IMR-90 (cell line): Measurements from ENCODE around the gene BMPER. TPM values are rescaled to one million over a fixed set of nuclear protein-coding genes. Genes with fewer than 3 reads are reported as not detected.

Source experiments
- ATAC-seq: fragments of 200-7000 bp; cut with Tn5 transposase; 2 replicates; pipeline ENCODE4 v1.9.1; 2020; ENCODE audit warnings: low read depth, mild to moderate bottlenecking, moderate library complexity
- BruUV-seq: library from RNA; stranded (reverse); fragments of 400-500 nt; replicated peaks from 2 replicates; lab custom pipeline; 2021; lab: Mats Ljungman, UMichigan
- CTCF ChIA-PET: fragments of 300-600 bp; formaldehyde crosslinking; extraction: SDS; loops from one replicate; lab custom pipeline; 2021; ENCODE audit warnings: antibody characterized with exemption; lab: Yijun Ruan, JAX
- POLR2A ChIA-PET: fragments of 300-600 bp; sonication (Branson Sonifier 250); formaldehyde crosslinking; loops from one replicate; lab custom pipeline; 2022; ENCODE audit warnings: antibody characterized with exemption; ENCODE audit not compliant: unreplicated experiment; lab: Charles Lee
- DNase-seq: peaks from one replicate; pipeline ENCODE4 v3.0.0; 2013
- H2AFZ ChIP-seq: replicated peaks from 2 replicates; pipeline ENCODE3; 2013; ENCODE audit warnings: low read length, mild to moderate bottlenecking; ENCODE audit not compliant: poor library complexity
- H2AK5ac ChIP-seq: 2 replicates; pipeline ENCODE4 v1.6.1; 2013; ENCODE audit warnings: low read depth, low read length, inconsistent platforms
- H2AK9ac ChIP-seq: replicated peaks from 2 replicates; pipeline ENCODE3; 2013; ENCODE audit warnings: mild to moderate bottlenecking, low read depth, low read length, moderate library complexity; ENCODE audit not compliant: poor library complexity
- H2BK120ac ChIP-seq: 2 replicates; pipeline ENCODE4 v1.6.1; 2013; ENCODE audit warnings: low read depth, low read length, inconsistent platforms
- H2BK15ac ChIP-seq: 3 replicates; pipeline ENCODE4 v1.6.1; 2013; ENCODE audit warnings: low read depth, low read length, inconsistent platforms
- H2BK20ac ChIP-seq: 2 replicates; pipeline ENCODE4 v1.6.1; 2013; ENCODE audit warnings: low read depth, mild to moderate bottlenecking, inconsistent platforms, low read length, moderate library complexity
- H2BK5ac ChIP-seq: 2 replicates; pipeline ENCODE4 v1.6.1; 2013; ENCODE audit warnings: mild to moderate bottlenecking, low read depth, low read length, inconsistent platforms; ENCODE audit not compliant: poor library complexity, severe bottlenecking
- H3K14ac ChIP-seq: replicated peaks from 2 replicates; pipeline ENCODE4 v1.6.1; 2013; ENCODE audit warnings: low read depth, low read length, inconsistent platforms
- H3K18ac ChIP-seq: 2 replicates; pipeline ENCODE4 v1.6.1; 2013; ENCODE audit warnings: low read depth, low read length, control low read depth
- H3K23ac ChIP-seq: 2 replicates; pipeline ENCODE4 v1.6.1; 2013; ENCODE audit warnings: low read depth, low read length, inconsistent platforms
- H3K27ac ChIP-seq: 2 replicates; pipeline ENCODE4 v1.5.1; 2013; ENCODE audit warnings: mild to moderate bottlenecking, control low read depth, low read length; ENCODE audit not compliant: insufficient read depth
- H3K27me3 ChIP-seq: 2 replicates; pipeline ENCODE4 v1.6.1; 2013; ENCODE audit warnings: low read length; ENCODE audit not compliant: control insufficient read depth, insufficient read depth
- H3K36me3 ChIP-seq: 2 replicates; pipeline ENCODE4 v1.6.1; 2013; ENCODE audit warnings: low read length, mixed read lengths; ENCODE audit not compliant: control insufficient read depth, insufficient read depth
- H3K4ac ChIP-seq: 2 replicates; pipeline ENCODE4 v1.6.1; 2013; ENCODE audit warnings: low read depth, low read length, inconsistent platforms
- H3K4me1 ChIP-seq: 2 replicates; pipeline ENCODE4 v1.6.1; 2013; ENCODE audit warnings: low read length, mixed read lengths; ENCODE audit not compliant: control insufficient read depth, insufficient read depth
- H3K4me2 ChIP-seq: 2 replicates; pipeline ENCODE4 v1.6.1; 2013; ENCODE audit warnings: low read depth, mild to moderate bottlenecking, control low read depth, low read length, moderate library complexity
- H3K4me3 ChIP-seq: 2 replicates; pipeline ENCODE4 v1.5.1; 2013; ENCODE audit warnings: low read depth, mild to moderate bottlenecking, control low read depth, low read length, moderate library complexity; ENCODE audit not compliant: insufficient read depth
- H3K56ac ChIP-seq: 2 replicates; pipeline ENCODE4 v1.6.1; 2013; ENCODE audit warnings: low read length, inconsistent platforms; ENCODE audit not compliant: insufficient read depth; ENCODE audit errors: extremely low read depth
- H3K79me1 ChIP-seq, 2 experiments: 2 replicates each; pipeline ENCODE4 v1.6.1; 2013; ENCODE audit warnings: low read length in 2 of 2, inconsistent platforms in 1 of 2, low read depth in 1 of 2
- H3K9ac ChIP-seq: 2 replicates; pipeline ENCODE4 v1.6.1; 2013; ENCODE audit warnings: low read depth, low read length, control low read depth
- H3K9me1 ChIP-seq: 2 replicates; pipeline ENCODE4 v1.6.1; 2013; ENCODE audit warnings: low read length, inconsistent platforms; ENCODE audit not compliant: insufficient read depth
- H3K9me3 ChIP-seq: 2 replicates; pipeline ENCODE4 v1.6.1; 2013; ENCODE audit warnings: low read length; ENCODE audit not compliant: control insufficient read depth, insufficient read depth
- H4K20me1 ChIP-seq: 2 replicates; pipeline ENCODE4 v1.6.1; 2013; ENCODE audit warnings: low read length, inconsistent platforms; ENCODE audit not compliant: insufficient read depth
- H4K5ac ChIP-seq: 2 replicates; pipeline ENCODE4 v1.6.1; 2013; ENCODE audit warnings: mild to moderate bottlenecking, low read depth, low read length, control low read depth
- H4K8ac ChIP-seq, 2 experiments: 2 replicates each; pipeline ENCODE4 v1.6.1; 2013; ENCODE audit warnings: low read depth in 2 of 2, low read length in 2 of 2, control low read depth in 1 of 2, inconsistent platforms in 1 of 2
- H4K91ac ChIP-seq: 2 replicates; pipeline ENCODE4 v1.6.1; 2013; ENCODE audit warnings: low read depth, low read length, inconsistent platforms; ENCODE audit not compliant: insufficient read depth
- BHLHE40 ChIP-seq: fragments of 150-350 bp; IDR thresholded peaks from 2 replicates; pipeline ENCODE4 v1.6.1; 2016; ENCODE audit warnings: mild to moderate bottlenecking, low read depth, low read length
- CEBPB ChIP-seq: IDR thresholded peaks from 2 replicates; pipeline ENCODE4 v1.6.1; 2012; ENCODE audit warnings: low read depth, low read length, improper control_type of control experiment
- CHD1 ChIP-seq: IDR thresholded peaks from 2 replicates; pipeline ENCODE4 v1.6.1; 2012; ENCODE audit warnings: low read depth, low read length, improper control_type of control experiment
- FOS ChIP-seq: fragments of 150-350 bp; IDR thresholded peaks from 2 replicates; pipeline ENCODE4 v1.6.1; 2016; ENCODE audit warnings: low read depth, low read length
- MAFK ChIP-seq: IDR thresholded peaks from 2 replicates; pipeline ENCODE4 v1.6.1; 2012; ENCODE audit warnings: low read depth, low read length, improper control_type of control experiment
- MAZ ChIP-seq: IDR thresholded peaks from 2 replicates; pipeline ENCODE4 v1.6.1; 2012; ENCODE audit warnings: low read depth, mild to moderate bottlenecking, low read length, improper control_type of control experiment, moderate library complexity, borderline replicate concordance
- MXI1 ChIP-seq: IDR thresholded peaks from 2 replicates; pipeline ENCODE4 v1.6.1; 2012; ENCODE audit warnings: low read depth, mild to moderate bottlenecking, low read length, moderate library complexity, borderline replicate concordance
- NFE2L2 ChIP-seq: fragments of 150-350 bp; IDR thresholded peaks from 2 replicates; pipeline ENCODE4 v1.6.1; 2016; ENCODE audit warnings: low read depth, mild to moderate bottlenecking, low read length
- POLR2A ChIP-seq: IDR thresholded peaks from 2 replicates; pipeline ENCODE4 v1.6.1; 2012; ENCODE audit warnings: mild to moderate bottlenecking, low read depth, low read length
- RAD21 ChIP-seq: IDR thresholded peaks from 2 replicates; pipeline ENCODE4 v1.6.1; 2012; ENCODE audit warnings: low read length, improper control_type of control experiment
- RCOR1 ChIP-seq: IDR thresholded peaks from 2 replicates; pipeline ENCODE4 v1.6.1; 2012; ENCODE audit warnings: mild to moderate bottlenecking, low read length, improper control_type of control experiment; ENCODE audit not compliant: insufficient replicate concordance
- RFX5 ChIP-seq: IDR thresholded peaks from 2 replicates; pipeline ENCODE4 v1.8.0; 2012; ENCODE audit warnings: low read depth, mild to moderate bottlenecking, low read length, moderate library complexity
- SMC3 ChIP-seq: fragments of 150-350 bp; IDR thresholded peaks from 2 replicates; pipeline ENCODE4 v1.6.1; 2016; ENCODE audit warnings: low read depth, mild to moderate bottlenecking, antibody characterized with exemption, low read length, moderate library complexity
- WGBS, 2 experiments: methylation state at CpG; one replicate each; pipeline versions ENCODE4 v1.1.5 to v1.1.7; 2013; ENCODE audit warnings: missing lambda C conversion rate in 2 of 2; ENCODE audit not compliant: insufficient read length in 1 of 2; ENCODE audit errors: extremely low coverage in 2 of 2; 5-methylcytosine and 5-hydroxymethylcytosine counted together
- dilution Hi-C: fragments of 300-500 bp; cut with HindIII; formaldehyde crosslinking; loops from one replicate; pipeline ENCODE4 v1.14.3; 2018; ENCODE audit warnings: low sequenced_read_pairs; ENCODE audit not compliant: unreplicated experiment
- in situ Hi-C: fragments of 300-500 bp; cut with MboI; formaldehyde crosslinking; loops from 3 replicates; pipeline ENCODE4 v1.14.3; 2019; ENCODE audit warnings: low sequenced_read_pairs, inconsistent platforms, mixed read lengths
- intact Hi-C: fragments of 100-400 bp; cut with micrococcal nuclease; formaldehyde crosslinking; loops from 2 replicates; pipeline ENCODE4 v1.10.0; 2022
- polyA plus RNA-seq, 3 experiments: library from polyadenylated mRNA; depleted of rRNA; stranded (reverse); fragments of >200 nt; gene quantifications; 2 replicates each; pipeline ENCODE4 v1.2.3, GENCODE V29; 2012; ENCODE audit warnings: low replicate concordance in 1 of 3
- total RNA-seq: library from RNA; depleted of rRNA; stranded (reverse); fragments of >200 nt; gene quantifications from 2 replicates; pipeline ENCODE4 v1.2.3, GENCODE V29; 2012
- TF ChIP-seq, protein P1 (sequence below): fragments of 150-350 bp; IDR thresholded peaks from 2 replicates; pipeline ENCODE4 v1.6.1; 2017; ENCODE audit warnings: mild to moderate bottlenecking, antibody characterized with exemption, low read length, low read depth
- TF ChIP-seq, protein P2 (sequence below): fragments of 150-350 bp; IDR thresholded peaks from 2 replicates; pipeline ENCODE4 v1.6.1; 2016; ENCODE audit warnings: low read depth, mild to moderate bottlenecking, low read length, moderate library complexity, borderline replicate concordance
- TF ChIP-seq, protein P3 (sequence below): conservative IDR thresholded peaks from 2 replicates; pipeline ENCODE4 v1.5.1; 2012; ENCODE audit warnings: mild to moderate bottlenecking, low read depth, low read length, improper control_type of control experiment

The BMPER gene
- total and polyA plus RNA-seq, 2 of the 4 experiments (the other 2 are of a cell fraction): 6.2 to 7.9 TPM

DNA sequence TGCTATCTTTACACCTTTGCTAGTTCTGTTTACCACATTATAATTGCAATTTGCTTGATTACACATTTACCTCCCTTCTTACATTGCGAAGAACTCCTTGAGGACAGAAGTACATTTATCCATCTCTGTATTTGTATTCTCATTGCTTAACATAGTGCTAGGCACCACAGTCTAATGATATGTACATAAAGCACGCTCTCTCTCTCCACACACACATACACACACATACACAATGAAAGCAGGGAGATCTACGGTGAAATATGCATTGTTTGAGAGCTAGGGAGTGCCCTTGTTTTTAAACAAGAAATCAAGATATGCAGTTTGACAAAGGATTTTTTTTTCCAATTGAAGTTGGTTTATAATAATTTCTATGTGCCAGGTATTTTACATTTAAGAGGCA is 148.7 kb downstream of the BMPER start:
- no peak overlapping the region for H2AK9ac ChIP-seq
- no peak overlapping the region for H2AFZ ChIP-seq
- H3K56ac ChIP-seq: no peak overlapping the region
- peaks cover 10% of the 10 kb centered on the region for H3K4me1 ChIP-seq
- no peak overlapping the region for H2BK15ac ChIP-seq
- H3K4me2 ChIP-seq: no peak overlapping the region
- H3K79me1 ChIP-seq: no peaks in the 10 kb centered on the region
- WGBS, 2 experiments: no CpG with 5 or more reads among the region's 3 CpGs
- no peaks in the 10 kb centered on the region for H4K20me1 ChIP-seq
- no peak overlapping the region for H3K4ac ChIP-seq
- peaks cover 4% of the 10 kb centered on the region; the same call in 1 of the 2 replicates for H3K9me1 ChIP-seq
- no peak overlapping the region for H3K9ac ChIP-seq
- no peak overlapping the region for H4K91ac ChIP-seq
- POLR2A ChIA-PET: no interaction called here
- ATAC-seq (no peak), DNase-seq (no peak)
- H3K4me3 ChIP-seq: no peak overlapping the region
- no peak overlapping the region for H2BK120ac ChIP-seq
- in situ Hi-C loops (no loop called here), intact Hi-C loops (no loop called here), dilution Hi-C loops (no loop called here)
- H3K36me3 ChIP-seq: peaks cover 5% of the 10 kb centered on the region; the same call in 1 of the 2 replicates
- no peak overlapping the region for H2BK20ac ChIP-seq
- H4K8ac ChIP-seq: no peak overlapping the region
- no peak overlapping the region for H4K5ac ChIP-seq
- H3K9me3 ChIP-seq: no peaks in the 10 kb centered on the region
- H3K18ac ChIP-seq: no peak overlapping the region
- H3K27me3 ChIP-seq: no peaks in the 10 kb centered on the region
- no peak overlapping the region for H2BK5ac ChIP-seq
- no peak overlapping the region for H3K27ac ChIP-seq
- no peak overlapping the region for H3K23ac ChIP-seq
- CTCF ChIA-PET: no interaction called here
- no peak overlapping the region for H3K14ac ChIP-seq
- BruUV-seq: no TSS peak
- no peak for TF ChIP-seq FOS
- TF ChIP-seq, protein P1, sequence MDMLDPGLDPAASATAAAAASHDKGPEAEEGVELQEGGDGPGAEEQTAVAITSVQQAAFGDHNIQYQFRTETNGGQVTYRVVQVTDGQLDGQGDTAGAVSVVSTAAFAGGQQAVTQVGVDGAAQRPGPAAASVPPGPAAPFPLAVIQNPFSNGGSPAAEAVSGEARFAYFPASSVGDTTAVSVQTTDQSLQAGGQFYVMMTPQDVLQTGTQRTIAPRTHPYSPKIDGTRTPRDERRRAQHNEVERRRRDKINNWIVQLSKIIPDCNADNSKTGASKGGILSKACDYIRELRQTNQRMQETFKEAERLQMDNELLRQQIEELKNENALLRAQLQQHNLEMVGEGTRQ: no peak
- TF ChIP-seq CHD1: no peak
- TF ChIP-seq RCOR1: no peak
- no peak for TF ChIP-seq POLR2A
- TF ChIP-seq SMC3: no peak
- no peak for TF ChIP-seq RFX5
- no peak for TF ChIP-seq NFE2L2
- TF ChIP-seq RAD21: no peak
- no peak for TF ChIP-seq MAZ
- TF ChIP-seq, protein P2, sequence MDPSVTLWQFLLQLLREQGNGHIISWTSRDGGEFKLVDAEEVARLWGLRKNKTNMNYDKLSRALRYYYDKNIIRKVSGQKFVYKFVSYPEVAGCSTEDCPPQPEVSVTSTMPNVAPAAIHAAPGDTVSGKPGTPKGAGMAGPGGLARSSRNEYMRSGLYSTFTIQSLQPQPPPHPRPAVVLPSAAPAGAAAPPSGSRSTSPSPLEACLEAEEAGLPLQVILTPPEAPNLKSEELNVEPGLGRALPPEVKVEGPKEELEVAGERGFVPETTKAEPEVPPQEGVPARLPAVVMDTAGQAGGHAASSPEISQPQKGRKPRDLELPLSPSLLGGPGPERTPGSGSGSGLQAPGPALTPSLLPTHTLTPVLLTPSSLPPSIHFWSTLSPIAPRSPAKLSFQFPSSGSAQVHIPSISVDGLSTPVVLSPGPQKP: no peak
- no peak for TF ChIP-seq BHLHE40
- TF ChIP-seq MXI1: no peak
- no peak for TF ChIP-seq MAFK
- TF ChIP-seq, protein P3, sequence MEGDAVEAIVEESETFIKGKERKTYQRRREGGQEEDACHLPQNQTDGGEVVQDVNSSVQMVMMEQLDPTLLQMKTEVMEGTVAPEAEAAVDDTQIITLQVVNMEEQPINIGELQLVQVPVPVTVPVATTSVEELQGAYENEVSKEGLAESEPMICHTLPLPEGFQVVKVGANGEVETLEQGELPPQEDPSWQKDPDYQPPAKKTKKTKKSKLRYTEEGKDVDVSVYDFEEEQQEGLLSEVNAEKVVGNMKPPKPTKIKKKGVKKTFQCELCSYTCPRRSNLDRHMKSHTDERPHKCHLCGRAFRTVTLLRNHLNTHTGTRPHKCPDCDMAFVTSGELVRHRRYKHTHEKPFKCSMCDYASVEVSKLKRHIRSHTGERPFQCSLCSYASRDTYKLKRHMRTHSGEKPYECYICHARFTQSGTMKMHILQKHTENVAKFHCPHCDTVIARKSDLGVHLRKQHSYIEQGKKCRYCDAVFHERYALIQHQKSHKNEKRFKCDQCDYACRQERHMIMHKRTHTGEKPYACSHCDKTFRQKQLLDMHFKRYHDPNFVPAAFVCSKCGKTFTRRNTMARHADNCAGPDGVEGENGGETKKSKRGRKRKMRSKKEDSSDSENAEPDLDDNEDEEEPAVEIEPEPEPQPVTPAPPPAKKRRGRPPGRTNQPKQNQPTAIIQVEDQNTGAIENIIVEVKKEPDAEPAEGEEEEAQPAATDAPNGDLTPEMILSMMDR: no peak
- TF ChIP-seq CEBPB: no peak
- H2AK5ac ChIP-seq: no peak overlapping the region
